GM19328 (cell line): Measurements from ENCODE around the gene VAX1.
"Not testable (repeated sequence)": the region's sequence is repeated elsewhere in the genome, so short reads cannot be mapped to it uniquely, and the experiment has no call there.

Source experiments
- ATAC-seq: cut with Tn5 transposase; IDR thresholded peaks from one replicate; pipeline ENCODE4 v1.9.1; 2021; ENCODE audit warnings: mild to moderate bottlenecking, moderate library complexity; ENCODE audit not compliant: unreplicated experiment

Gene VAX1

DNA sequence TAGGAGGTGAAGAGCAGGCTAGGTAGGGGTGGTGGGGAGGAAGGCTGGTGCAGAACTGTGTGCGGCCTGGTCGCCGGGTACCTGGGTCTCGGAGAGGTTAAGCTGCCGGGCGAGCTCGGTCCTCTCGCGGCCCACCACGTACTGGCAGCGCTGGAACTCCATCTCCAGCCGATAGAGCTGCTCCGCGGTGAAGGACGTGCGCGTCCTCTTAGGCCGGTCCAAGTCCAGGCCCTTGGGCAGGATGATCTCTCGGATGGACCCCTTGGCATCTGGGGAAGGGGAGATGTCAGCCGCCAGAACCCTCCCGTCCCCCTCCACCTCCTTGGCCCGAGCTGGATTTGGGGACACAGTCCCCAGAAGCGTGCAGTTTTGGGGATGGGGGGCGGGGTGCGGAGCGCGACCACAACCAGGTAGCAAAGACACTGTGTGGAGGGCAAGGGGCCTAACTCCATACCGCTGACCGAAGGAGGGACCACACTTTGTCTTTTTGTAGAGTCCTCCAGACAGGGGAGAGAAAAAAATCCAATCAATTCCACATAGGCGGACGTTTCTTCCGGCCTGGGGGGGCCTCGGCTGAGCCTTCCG is 1.6 kb downstream of the VAX1 start:
- ATAC-seq, result no peak

DNA sequence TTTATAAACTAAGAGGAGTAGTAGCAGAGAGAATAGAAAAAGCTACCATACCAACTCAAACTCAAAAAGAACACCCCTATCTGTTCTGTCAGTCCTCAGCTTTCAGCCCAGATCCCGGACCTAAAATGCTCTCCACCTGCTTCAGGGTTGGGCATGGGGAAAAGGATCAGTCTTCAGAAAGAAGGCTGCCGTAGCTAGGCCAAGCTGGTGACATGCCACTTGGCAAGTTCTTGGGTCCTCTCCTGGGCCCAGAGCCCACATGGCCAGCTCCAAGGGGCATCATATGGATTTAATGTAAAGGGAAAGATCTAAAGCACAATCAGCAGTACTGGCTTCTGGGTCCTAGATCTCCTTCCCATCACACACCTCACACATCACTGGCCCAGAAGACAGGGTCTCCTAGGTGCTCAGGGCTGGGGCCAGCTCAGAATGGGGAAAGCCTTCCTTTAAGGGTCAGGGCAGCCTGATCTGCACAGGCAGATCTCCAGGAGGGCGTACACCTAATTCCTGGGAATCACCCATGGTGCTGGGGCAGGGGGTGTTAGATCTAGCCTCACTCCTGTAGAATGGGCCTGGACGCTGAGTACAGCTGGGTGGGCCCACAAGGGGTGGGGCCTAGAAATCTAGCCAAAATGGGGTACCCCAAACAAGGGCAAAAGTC is 2.5 kb downstream of the VAX1 start:
- ATAC-seq, result no peak

DNA sequence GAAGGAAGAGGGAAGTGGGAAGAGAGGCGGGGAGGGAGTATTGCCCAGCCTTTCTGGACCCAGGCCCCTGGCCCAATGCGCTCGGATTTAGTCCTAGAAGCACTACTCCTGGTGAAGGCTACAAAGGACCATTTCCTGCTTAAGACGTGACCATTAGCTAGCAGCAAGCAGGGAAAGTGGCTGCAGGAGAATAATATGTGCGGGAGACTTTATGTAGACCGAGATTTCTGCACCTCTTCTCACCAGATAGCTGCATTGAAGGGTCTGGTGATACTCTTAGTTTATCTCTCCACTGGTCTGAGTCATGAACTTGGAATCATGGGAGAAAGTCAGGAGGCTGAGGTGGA is 3.1 kb downstream of the VAX1 start:
- no peak for ATAC-seq

DNA sequence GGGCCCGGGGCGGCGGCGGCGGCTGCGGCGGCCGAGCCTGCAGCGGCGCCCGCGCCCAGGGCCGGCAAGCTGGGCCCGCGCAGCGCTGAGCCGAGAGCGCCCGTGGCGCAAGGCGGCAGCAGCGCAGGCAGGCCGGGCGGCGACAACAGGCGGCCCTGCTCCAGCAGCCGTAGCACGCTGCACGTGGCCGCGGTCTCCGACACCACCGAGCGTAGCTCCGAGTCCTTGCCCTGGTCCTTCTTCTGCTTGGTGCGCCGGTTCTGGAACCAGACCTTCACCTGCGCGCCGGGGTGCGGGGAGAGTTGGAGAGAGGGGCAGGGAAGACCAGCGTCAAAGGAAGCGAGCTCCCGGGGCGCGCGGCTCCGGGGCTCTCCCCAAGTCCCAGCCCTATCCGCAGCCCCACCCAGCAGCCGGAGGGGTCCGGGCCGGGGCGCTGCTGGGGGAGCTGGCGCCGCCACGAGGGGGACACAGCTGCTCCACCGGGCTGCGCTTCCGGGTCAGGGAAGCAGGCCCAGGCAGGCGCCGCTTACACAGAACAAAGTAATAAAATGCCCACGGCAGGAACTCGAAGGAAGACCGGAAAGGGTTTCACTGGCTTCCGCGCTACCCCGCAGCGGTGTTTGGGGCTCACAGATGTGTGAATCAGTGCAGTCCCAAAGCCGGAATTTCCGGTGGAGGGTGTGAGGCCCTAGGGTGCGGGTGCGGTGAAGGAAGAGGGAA is 3.6 kb downstream of the VAX1 start:
- no peak for ATAC-seq

DNA sequence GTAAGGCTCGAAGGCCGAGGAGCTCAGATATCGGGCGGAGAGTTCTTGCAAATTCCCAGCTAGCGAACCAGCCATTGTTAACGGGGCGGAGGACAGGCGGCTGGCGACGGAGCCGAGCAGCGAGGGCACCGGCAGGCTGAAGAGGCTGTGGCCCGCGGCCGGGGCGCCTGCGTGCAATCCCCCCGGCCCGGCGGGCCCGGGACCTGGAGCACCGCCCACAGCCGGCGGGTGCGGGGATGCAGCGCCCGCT is 4.1 kb downstream of the VAX1 start:
- no peak for ATAC-seq

DNA sequence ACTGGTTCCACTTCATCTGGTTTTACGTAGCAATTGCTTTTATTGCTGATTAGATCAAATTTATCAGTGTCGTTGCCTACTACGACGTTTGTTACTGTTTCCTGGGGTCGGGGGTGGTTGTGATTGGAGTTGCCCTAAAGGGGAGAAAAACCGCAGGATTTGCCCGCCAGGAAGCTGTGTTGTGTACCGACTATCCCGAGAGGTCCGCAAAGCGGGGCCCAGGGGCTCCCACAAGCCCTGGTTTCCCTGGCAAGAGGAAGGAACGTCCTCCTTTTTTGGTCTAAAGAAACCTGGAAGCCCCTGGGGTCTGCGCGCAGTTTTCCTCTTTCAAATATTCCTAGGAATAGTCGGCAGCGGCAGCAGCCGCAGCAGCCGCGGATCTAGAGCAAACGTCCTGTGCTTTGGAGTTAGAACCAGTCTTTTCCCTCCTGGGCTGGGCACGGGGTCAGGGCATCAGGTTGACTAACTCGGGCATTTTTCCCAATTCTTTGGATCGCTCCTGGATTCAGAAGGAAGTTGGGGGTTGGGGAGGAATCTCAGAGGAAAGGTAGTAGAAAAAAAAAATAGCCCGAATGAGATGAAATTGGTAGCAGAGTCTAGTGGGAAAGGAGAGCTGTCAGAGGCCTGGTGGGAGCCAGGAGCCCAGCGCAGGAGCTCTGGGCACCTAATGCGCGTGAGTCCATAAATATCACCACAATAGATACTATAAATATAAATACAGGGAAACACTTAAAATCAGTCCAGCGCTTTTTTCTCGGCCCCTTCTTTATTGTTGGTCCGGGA is 4.6 kb downstream of the VAX1 start:
- ATAC-seq, result no peak

DNA sequence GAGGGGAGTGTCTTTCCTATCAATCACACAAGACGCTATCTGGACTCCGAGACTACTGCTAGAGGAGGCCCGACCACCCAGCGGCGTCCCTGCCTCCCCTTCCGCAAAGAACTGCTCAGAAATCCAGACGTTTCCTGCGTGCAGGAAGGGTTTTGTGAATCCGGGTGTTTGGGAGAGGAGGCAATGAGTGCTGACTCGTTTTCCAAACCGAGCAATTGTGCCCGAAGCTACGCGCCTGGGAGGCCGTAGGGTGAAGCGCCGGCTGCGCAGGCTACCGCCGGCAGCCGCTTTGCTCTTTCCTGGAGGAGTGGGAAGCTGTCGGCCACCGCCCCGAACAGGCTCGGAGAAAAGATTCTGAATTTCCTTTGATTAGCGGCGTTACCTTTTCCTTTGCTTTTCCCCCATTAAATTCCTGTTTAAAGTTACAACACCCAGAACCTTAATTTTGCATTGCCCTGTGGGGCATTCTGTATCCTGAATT is 5.3 kb downstream of the VAX1 start:
- ATAC-seq, result no peak

DNA sequence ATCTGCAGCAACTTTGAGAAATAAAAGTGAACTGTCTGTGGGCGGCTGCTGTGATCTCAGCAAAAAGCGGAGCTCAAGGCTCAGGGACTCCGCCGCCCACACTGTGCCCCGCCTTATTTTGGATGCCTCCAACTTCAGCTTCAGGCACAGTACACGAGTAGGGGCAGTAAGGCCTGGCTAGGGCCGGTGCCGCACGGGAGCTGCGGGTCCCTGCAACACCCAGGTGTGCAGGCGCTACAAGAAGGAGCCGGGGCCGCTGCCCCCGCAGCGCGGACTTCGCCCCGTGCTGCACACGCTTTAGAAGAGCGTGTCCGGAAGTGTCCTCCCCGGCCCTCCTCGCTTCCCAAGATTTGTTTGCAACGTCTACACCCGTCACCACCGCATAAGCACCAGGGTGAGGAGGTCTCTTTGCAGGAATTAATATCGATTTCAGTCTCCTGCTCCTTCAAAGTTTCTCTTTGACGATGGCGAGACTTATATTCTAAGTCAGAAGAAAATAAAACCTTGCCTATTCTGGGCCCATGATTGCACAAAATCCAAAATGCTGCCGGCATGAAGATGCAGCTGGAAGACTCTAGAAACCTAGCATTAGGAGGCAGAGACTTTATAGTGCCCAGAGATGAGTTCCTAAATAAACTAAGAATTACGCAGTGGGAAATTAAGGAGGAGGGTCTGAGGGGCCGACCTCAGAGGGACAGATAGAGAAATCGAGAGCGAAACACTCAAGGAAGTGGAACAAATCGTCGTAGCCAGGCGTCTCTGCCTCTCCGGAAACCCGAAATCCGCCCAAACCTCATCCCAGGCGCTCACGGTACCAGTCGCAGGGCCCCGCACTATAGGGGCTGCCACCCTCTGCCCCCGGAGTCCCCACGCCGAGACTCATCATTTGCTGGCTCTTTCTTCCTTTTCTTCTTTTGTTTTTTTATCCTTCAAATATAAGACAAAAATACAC is 6.4 kb downstream of the VAX1 start:
- no peak for ATAC-seq

DNA sequence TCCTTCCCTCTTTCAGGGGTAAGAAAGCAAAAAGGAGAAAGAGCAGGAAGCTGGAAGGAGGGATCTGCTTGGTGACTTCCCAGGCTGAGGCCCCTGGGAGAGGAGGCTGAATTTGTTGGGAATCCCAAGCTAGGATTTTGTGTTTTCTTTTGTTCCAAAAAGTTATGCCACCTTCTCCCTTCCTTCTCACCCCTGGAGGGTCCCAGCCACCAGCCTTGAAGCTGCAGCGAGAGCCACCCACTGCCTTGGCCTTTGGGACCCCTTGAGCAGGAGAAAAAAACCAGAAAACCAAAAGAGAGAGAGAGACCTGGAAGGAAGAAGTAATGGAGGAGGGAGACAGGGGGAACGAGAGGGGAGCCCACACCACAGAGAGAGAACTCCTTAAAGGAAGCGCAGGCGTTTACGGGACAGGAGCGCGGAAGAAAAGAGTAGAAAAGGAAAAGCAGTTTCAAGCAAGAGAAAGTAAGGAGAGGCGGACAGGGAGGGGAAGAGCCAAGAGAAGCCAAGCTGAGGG is 7.2 kb downstream of the VAX1 start:
- ATAC-seq, result no peak

DNA sequence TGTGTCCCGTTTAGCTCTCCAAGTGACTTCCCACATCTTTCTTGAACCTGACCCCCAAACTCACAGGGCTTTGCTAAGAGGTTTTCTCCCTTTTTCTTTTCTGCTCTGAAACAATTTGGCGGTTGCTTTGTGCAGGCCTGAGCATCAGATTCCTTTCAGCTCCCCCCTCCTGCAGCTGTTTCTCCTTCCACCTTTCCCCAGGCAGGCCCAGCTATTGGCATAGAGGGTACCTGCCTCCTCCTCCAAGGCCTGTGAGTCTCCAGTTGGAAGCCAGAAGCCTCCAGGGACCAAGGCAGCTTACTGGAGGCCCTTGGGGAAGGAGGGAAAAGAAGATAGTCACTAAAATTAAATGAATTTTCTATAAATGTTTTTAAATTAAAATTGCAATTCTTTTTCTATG is 7.7 kb downstream of the VAX1 start:
- ATAC-seq, result no peak

DNA sequence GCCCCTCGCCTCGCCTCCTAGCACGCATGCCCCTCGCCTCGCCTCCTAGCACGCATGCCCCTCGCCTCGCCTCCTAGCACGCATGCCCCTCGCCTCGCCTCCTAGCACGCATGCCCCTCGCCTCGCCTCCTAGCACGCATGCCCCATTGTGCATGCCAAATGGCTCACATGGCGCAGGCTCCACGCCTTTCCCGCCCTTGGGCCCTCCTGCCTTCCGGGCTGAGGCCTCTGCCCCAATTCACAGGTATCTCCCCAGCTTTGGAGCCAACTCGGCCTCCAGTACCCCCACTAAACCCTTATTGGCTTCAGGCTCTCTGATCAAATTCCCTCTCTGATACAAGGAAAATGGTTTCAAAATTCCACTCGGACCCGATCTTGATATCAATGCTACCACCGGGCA is 11.4 kb downstream of the VAX1 start:
- ATAC-seq, result not testable (repeated sequence)

DNA sequence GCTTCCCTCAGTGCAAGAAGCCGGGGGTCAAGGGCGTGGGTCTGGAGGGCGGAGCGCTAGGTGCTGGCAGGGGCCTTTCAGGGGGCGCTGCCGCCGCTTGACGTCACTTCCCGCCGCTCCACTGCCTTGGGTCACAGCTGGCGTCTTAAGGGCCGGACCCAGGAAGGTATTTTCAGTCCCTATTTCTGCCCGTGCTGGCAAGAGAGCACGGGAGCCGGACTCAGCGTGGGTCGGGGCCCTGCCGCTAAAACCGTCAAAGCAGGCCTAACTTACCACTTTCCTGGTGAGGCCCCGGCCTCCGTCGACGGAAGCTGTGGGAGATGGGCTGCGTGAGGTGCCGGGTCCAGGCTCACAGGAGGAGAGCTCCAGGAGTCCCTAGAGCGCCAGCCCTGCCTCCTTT is 12.0 kb downstream of the VAX1 start:
- ATAC-seq, result no peak

DNA sequence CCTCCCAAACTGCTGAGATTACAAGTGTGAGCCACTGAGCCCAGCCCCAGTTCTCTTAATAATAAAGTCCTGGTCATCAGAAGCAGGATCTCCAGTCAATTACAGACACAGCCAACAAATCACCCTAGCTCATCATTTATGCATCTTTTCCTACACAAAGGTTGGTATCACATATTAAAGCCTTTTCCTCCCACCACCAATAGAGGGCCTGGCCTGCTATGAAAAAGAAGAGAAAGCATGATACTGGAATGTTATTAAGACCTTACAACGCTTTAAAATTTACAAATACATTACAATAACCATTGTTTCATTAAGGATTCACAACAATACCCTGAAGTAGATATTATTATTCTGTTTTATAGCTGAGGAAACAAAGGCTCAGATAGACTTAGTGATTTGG is 25.9 kb downstream of the VAX1 start:
- no peak for ATAC-seq

DNA sequence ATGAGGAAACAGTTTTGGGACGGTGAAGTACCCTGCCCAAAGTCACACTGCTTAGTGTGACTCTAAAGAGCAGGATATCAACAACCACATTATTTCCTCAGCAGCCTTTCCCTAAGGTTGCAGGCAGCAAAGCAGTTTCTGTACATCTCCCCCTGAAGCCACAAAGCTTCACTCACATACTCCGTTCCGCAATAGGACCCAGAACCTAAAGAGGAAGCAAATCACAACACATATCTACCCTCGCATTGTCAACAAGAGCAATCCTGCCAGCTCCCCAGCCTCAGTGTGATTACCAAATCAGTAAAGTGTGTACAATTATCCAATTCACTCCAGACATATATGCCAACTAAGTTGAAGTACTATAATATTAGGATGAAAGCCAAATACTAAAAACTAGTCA is 30.8 kb downstream of the VAX1 start:
- ATAC-seq, result no peak

DNA sequence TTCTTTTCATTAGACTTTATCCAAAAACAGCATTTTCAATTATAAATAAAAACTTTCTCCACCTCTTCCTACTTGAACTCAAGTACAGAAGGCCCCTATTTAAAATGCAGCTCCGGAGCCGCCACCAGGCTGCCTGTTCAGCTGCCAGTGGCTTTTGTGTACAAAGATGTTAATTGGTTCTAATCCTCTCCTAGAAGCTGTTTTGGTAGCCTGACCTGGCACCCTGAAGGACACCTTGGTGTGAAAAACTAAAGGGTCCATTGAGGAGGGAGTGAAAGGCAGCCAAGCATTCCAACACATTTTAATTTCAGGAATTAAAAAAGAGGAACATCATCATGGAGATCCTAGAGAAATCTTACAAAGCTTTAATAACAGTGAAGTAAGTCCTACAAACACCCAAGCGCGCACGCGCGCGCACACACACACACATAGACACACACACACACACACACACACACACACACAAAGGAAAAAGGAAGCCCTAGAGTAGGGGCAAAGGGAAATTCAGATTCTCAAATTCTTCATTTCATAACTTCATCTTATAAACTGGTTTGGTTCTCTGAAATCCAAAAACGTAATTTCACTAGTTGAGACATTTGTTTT is 41.4 kb downstream of the VAX1 start:
- ATAC-seq, result no peak

DNA sequence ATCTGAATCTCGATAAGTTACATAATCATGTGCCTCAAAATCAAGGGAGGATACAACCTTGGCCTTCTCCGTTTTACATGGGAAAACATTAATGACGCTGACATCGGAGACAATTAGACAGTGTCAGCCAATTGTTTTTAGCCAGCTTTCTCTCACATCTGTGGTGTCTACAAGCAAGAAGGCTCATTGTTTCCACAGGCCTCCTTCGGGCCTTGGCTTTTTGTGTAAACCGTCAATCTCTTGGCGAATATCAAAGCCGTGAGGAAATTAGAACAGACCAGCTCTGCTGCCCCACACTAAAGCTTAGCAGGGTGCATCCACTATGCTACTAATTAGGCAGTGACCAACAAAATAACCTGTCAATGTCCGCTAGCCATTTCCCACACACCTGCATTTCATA is 43.2 kb downstream of the VAX1 start:
- no peak for ATAC-seq

DNA sequence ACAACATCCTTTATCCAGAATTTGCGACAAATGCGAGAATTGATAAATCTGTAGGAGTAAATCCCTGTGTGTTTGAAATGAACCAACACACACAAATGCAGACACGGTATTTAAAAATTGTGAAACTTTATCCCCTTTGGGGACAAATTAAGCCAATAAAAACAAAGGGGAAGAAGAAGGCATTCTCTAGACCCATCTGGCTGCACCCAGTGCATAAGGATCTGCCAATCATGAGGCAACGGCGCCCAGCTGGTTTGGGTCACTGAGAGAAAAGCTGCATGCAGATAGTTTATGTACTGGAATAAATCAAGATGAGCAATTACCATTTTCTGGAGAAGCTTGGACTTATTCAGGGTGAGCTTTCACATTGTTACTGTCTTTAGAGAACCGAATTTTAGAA is 45.7 kb downstream of the VAX1 start:
- ATAC-seq, result no peak

DNA sequence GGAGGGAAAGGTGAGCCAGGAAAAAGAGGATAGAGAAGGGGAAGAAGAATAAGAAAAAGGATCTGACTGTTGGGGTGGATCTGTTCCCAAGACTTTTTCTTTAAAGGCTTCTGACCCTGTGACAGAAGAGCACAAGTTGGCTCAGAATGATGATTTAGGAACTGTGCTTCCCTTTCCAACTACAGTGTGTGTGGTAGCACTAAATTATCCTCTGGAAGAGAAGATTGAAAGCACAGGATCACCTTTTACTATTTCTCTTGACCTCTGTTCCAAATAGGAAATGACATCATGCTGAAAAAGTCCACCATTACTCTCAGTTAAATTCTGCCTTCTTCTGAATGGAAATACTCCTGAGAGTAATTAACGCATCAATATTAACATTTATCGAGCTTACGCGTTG is 47.2 kb downstream of the VAX1 start:
- ATAC-seq, result no peak

DNA sequence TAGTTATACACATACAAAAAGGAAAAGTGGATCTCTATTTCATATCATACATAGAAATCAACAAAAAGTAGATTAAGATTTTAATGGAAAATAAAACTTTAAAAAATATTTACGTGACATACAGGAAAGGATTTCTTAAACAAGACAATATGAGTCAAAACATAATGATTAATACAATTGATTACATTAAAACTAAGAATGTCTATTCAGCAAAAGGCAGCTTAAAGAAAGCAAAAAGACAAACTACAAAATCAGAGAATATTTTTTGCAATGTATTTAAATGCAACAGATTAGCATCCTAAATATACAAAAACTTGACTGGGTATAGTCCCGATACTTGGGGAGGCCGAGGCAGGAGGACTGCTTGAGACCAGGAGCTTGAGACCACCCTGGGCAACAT is 50.5 kb downstream of the VAX1 start:
- no peak for ATAC-seq

DNA sequence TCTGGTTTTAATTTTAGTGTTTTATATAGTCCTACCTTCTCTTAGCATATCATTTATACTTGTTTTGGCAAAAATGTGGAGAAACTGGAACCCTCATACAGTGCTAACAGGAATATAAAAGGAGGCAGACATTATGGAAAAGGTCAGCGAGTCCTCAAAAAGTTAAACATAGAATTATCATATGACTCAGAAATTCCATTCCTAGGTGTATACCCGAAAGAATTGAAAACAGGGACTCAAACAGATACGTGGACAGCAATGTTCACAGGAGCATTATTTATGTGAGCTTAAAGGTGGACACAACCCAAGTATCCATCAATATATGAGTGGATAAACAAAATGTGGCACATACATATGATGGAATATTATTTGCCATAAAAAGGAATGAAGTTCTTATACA is 51.5 kb downstream of the VAX1 start:
- ATAC-seq, result no peak
